K562 (cell line): ENCODE measurements around the gene ZNF500. TPM values are rescaled to one million over a fixed set of nuclear protein-coding genes. Genes with fewer than 3 reads are reported as not detected.

Experiments
- ATAC-seq: fragments of 200-7000 bp; cut with Tn5 transposase; 3 replicates; pipeline ENCODE4 v1.9.1; 2020; ENCODE audit warnings: moderate library complexity
- BruUV-seq: library from RNA; stranded (reverse); fragments of 400-500 nt; replicated peaks from 2 replicates; lab custom pipeline; 2021; lab: Mats Ljungman, UMichigan
- CTCF ChIA-PET: fragments of 300-600 bp; formaldehyde crosslinking; extraction: SDS; loops from one replicate; lab custom pipeline; 2021; ENCODE audit warnings: low intra/inter-chr PET ratio; lab: Yijun Ruan, JAX
- POLR2A ChIA-PET: fragments of 300-600, 350-650 bp; sonication (Branson Sonifier 250); formaldehyde crosslinking; extraction: SDS; loops from one replicate; lab custom pipeline; 2021; ENCODE audit warnings: antibody characterized with exemption, inconsistent platforms; lab: Yijun Ruan, JAX
- DNase-seq, 4 experiments: peaks; one replicate each; pipeline versions ENCODE4 v3.0.0 to v3.0.0-alpha.2; 2011 to 2018; ENCODE audit warnings: low spot score in 3 of 4, mixed read lengths in 3 of 4; ENCODE audit errors: extremely low read depth in 1 of 4
- FAIRE-seq: peaks from 2 replicates; lab custom pipeline; 2011; peaks lifted over from hg19 to GRCh38; lab: Jason Lieb, UNC
- H2AFZ ChIP-seq: 2 replicates; pipeline ENCODE4 v1.6.0; 2011; ENCODE audit warnings: low read depth, low read length, control low read depth, inconsistent platforms
- H3K27ac ChIP-seq: fragments of 200-600 bp; 3 replicates; pipeline ENCODE4 v1.8.0; 2011; ENCODE audit warnings: low read depth, mild to moderate bottlenecking, control low read depth, inconsistent platforms, low read length, moderate library complexity, mixed read lengths; ENCODE audit errors: extremely low read depth
- H3K27me3 ChIP-seq, 2 experiments: fragments of 300-600 bp in 1 of 2; 2 replicates in 1 of 2; 3 replicates in 1 of 2; pipeline versions ENCODE4 v1.6.0 to v1.8.0; 2011; ENCODE audit warnings: inconsistent platforms in 2 of 2, low read length in 2 of 2, mild to moderate bottlenecking in 1 of 2, mixed read lengths in 1 of 2, moderate library complexity in 1 of 2; ENCODE audit not compliant: control insufficient read depth in 2 of 2, insufficient read depth in 2 of 2
- H3K36me3 ChIP-seq: fragments of 300-600 bp; 3 replicates; pipeline ENCODE4 v1.8.0; 2011; ENCODE audit warnings: mild to moderate bottlenecking, low read length, inconsistent platforms; ENCODE audit not compliant: control insufficient read depth, insufficient read depth
- H3K4me1 ChIP-seq, 2 experiments: fragments of 200-600 bp in 1 of 2; replicated peaks in 1 of 2; 2 replicates in 1 of 2; 3 replicates in 1 of 2; pipeline versions ENCODE4 v1.5.1 to v1.8.0; 2011; ENCODE audit warnings: inconsistent platforms in 2 of 2, low read length in 2 of 2, mild to moderate bottlenecking in 1 of 2, mixed read lengths in 1 of 2, moderate library complexity in 1 of 2; ENCODE audit not compliant: control insufficient read depth in 2 of 2, insufficient read depth in 2 of 2
- H3K4me2 ChIP-seq: 2 replicates; pipeline ENCODE4 v1.6.1; 2011; ENCODE audit warnings: low read length, control low read depth, inconsistent platforms, mixed read lengths; ENCODE audit not compliant: insufficient read depth
- H3K4me3 ChIP-seq: fragments of 200-600 bp; sonication (generic), shearing (Covaris generic); 2 replicates; pipeline ENCODE4 v1.5.1; 2016; ENCODE audit warnings: control low read depth, inconsistent platforms
- H3K79me2 ChIP-seq: fragments of 200-600 bp; 3 replicates; pipeline ENCODE4 v1.8.0; 2011; ENCODE audit warnings: low read length, inconsistent platforms; ENCODE audit not compliant: control insufficient read depth, insufficient read depth
- H3K9ac ChIP-seq, 2 experiments: 2 replicates each; pipeline versions ENCODE4 v1.6.0 to v1.6.1; 2011; ENCODE audit warnings: low read depth in 2 of 2, low read length in 2 of 2, control low read depth in 1 of 2, inconsistent platforms in 1 of 2, mild to moderate bottlenecking in 1 of 2, mixed read lengths in 1 of 2; ENCODE audit not compliant: insufficient read depth in 1 of 2
- H3K9me1 ChIP-seq: one replicate; pipeline ENCODE4 v1.6.0; 2011; ENCODE audit warnings: inconsistent platforms, mild to moderate bottlenecking, low read length, moderate library complexity; ENCODE audit not compliant: control insufficient read depth, insufficient read depth
- H3K9me3 ChIP-seq: replicated peaks from 2 replicates; pipeline ENCODE4 v1.5.1; 2011; ENCODE audit warnings: low read depth, low read length, inconsistent platforms; ENCODE audit not compliant: control insufficient read depth, insufficient read depth
- H4K20me1 ChIP-seq: replicated peaks from 2 replicates; pipeline ENCODE4 v1.6.1; 2011; ENCODE audit warnings: low read length, inconsistent platforms, mixed read lengths; ENCODE audit not compliant: control insufficient read depth, insufficient read depth
- ARID1B ChIP-seq: fragments of 450-650 bp; IDR thresholded peaks from 2 replicates; pipeline ENCODE4 v1.6.1; 2016; ENCODE audit warnings: antibody characterized with exemption, mild to moderate bottlenecking, inconsistent platforms
- ATF7 ChIP-seq: fragments of 450-650 bp; IDR thresholded peaks from 2 replicates; pipeline ENCODE4 v1.7.1; 2014; ENCODE audit warnings: mild to moderate bottlenecking, moderate library complexity
- CLOCK ChIP-seq: fragments of 250-450 bp; sonication (Bioruptor Pico); IDR thresholded peaks from 2 replicates; pipeline ENCODE4 v1.4.0; 2020; ENCODE audit warnings: mild to moderate bottlenecking, moderate library complexity, borderline replicate concordance
- FOSL1 ChIP-seq: fragments of 200-800 bp; sonication (Bioruptor generic); conservative IDR thresholded peaks from 2 replicates; pipeline ENCODE4 v1.6.1; 2016; ENCODE audit warnings: missing genetic modification characterization, missing compliant biosample characterization
- MED1 ChIP-seq: sonication (generic); formaldehyde crosslinking; IDR thresholded peaks from 2 replicates; pipeline ENCODE4 v1.8.1; 2023; ENCODE audit warnings: missing genetic modification reagents, borderline replicate concordance
- NR4A1 ChIP-seq, 2 experiments: fragments of 250-450 bp in 1 of 2; fragments of 450-650 bp in 1 of 2; sonication (Bioruptor Pico) in 1 of 2; IDR thresholded peaks; 2 replicates each; pipeline versions ENCODE4 v1.4.0 to v1.6.1; 2016 to 2020; ENCODE audit warnings: mild to moderate bottlenecking in 2 of 2, missing compliant biosample characterization in 1 of 2, missing genetic modification characterization in 1 of 2, moderate library complexity in 1 of 2
- PML ChIP-seq: IDR thresholded peaks from 2 replicates; pipeline ENCODE4 v1.6.1; 2012; ENCODE audit warnings: low read length, inconsistent platforms
- ZKSCAN8 ChIP-seq: fragments of 200-800 bp; sonication (Bioruptor generic); IDR thresholded peaks from 2 replicates; pipeline ENCODE4 v1.6.1; 2016; ENCODE audit warnings: missing genetic modification characterization, missing compliant biosample characterization
- whole genome bisulfite sequencing: fragments of 100-300 bp; shearing (Covaris generic); methylation state at CpG from one replicate; pipeline ENCODE4 v1.1.6; 2016; ENCODE audit warnings: low coverage, mixed read lengths; ENCODE audit not compliant: insufficient coverage; ENCODE audit errors: missing lambda C conversion rate; 5-methylcytosine and 5-hydroxymethylcytosine counted together
- in situ Hi-C: fragments of 300-500 bp; cut with MboI; formaldehyde crosslinking; loops from 4 replicates; pipeline ENCODE4 v1.15.0; 2018; ENCODE audit warnings: inconsistent platforms, mixed read lengths
- intact Hi-C: fragments of 100-400 bp; cut with micrococcal nuclease; formaldehyde crosslinking; loops from 2 replicates; pipeline ENCODE4 v1.14.2; 2022
- polyA plus RNA-seq, 8 experiments: library from polyadenylated mRNA; depleted of rRNA in 4 of 8; stranded (reverse) in 5 of 8; unstranded in 3 of 8; fragments of >200 nt; fragmentation: Nextera tagmentation in 2 of 8; fragmentation: Illumina TruSeq in 1 of 8; extraction: Ambion mirVana in 2 of 8; extraction: Trizol in 1 of 8; gene quantifications; 2 replicates each; pipeline versions ENCODE4 v1.2.1 to v1.2.3, GENCODE V29; 2011 to 2014; ENCODE audit warnings: inconsistent platforms in 1 of 8, missing spikeins in 1 of 8
- total RNA-seq, 7 experiments: library from RNA; depleted of rRNA in 6 of 7; stranded (reverse); fragments of >200 nt in 6 of 7; fragmentation: Illumina TruSeq in 2 of 7; extraction: Trizol in 2 of 7; gene quantifications; 2 replicates each; pipeline versions ENCODE4 v1.2.1 to v1.2.3, GENCODE V29; 2011 to 2021; ENCODE audit warnings: low replicate concordance in 1 of 7

ZNF500 gene
- total and polyA plus RNA-seq, 9 of the 15 experiments (the other 6 are each of a cell fraction or from before 2014, with no cell fraction given) = 0.80 to 20.8 (median 5.3) TPM

GRCh38 chr16:4780235-4780634, 13.3 kb upstream of the ZNF500 start (continued):
- peak; percentile 94 for TF ChIP-seq FOSL1
- no peak for TF ChIP-seq CLOCK (CRISPR knock-in tag)
- TF ChIP-seq ARID1B = peak; percentile 32; the same call in 1 of the 2 replicates
- TF ChIP-seq, all 486 proteins: peak for 15

DNA sequence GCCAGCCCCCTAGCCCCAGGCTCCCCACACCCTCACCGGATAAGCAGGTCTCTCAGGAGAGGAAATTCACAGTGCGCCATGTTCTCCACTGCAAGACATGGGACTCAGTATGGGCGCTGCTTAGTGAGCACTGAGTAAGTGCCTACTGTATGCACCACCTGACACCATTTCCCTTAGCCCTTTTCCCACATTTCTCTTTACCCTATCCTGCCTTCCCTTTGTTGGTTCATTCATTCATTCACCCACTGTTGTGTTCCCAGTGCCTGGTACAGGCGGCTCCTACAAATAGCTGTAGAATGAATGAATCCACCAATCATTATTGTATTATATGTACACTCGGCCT, 11.1 kb upstream of the ZNF500 start:
- H3K9me3 ChIP-seq = no peaks in the 10 kb centered on the region
- WGBS = 59% methylated on average over 5 of the region's 5 CpGs

More for the DNA sequence above, 11.1 kb upstream of the ZNF500 start:
- Histone ChIP-seq H3K79me2 (no peaks in the 10 kb centered on the region), H2AFZ (no peak overlapping the region), H3K4me1 (peaks cover 3 to 10% of the 10 kb centered on the region in 2 experiments; a peak in 3 of 5 replicates), H3K27ac (no peak overlapping the region), H3K9me1 (no peaks in the 10 kb centered on the region), H3K9ac (no peak overlapping the region), H3K36me3 (no peaks in the 10 kb centered on the region), H4K20me1 (no peaks in the 10 kb centered on the region), H3K27me3 (no peaks in the 10 kb centered on the region), H3K4me2 (no peak overlapping the region), H3K4me3 (no peak overlapping the region)
- intact Hi-C loops (no loop called here), in situ Hi-C loops (no loop called here)
- BruUV-seq = no TSS peak
- TF ChIP-seq PML (no peak), NR4A1 (CRISPR knock-in tag; IDR thresholded peaks at IDR 0.05) (no peak), NR4A1 (tag; IDR thresholded peaks at IDR 0.05) (no peak), ATF7 (no peak), MED1 (no peak), ZKSCAN8 (peak; percentile 58; the same call in 1 of the 2 replicates)
- FAIRE-seq (no peak), ATAC-seq (no peak), DNase-seq (no peak)
- POLR2A ChIA-PET = interaction anchor here (0.7 to 1.3 kb wide), 3 partner anchors 9 to 138 kb away, joined by 3 to 5 read pairs (median 4); no protein-coding TSS in a partner anchor
- CTCF ChIA-PET = no interaction called here
